GM04503 (cell line): ENCODE results near the gene CTAGE9.
"Not testable (repeated sequence)": the region's sequence is repeated elsewhere in the genome, so short reads cannot be mapped to it uniquely, and the experiment has no call there.

Source experiments
- DNase-seq: peaks from one replicate; pipeline ENCODE4 v3.0.0-alpha.2; 2012; ENCODE audit warnings: low read depth

CTAGE9 gene

GRCh38 chr6:131710917-131711316 lies at the start of gene CTAGE9:
Gene CTAGE9, minus strand, starts transcription at chr6:131711017. Its CDS starts 0 bp downstream, at chr6:131711017.
- DNase-seq, result not testable (repeated sequence)

GRCh38 chr6:131758920-131759319 lies 48.1 kb upstream of the CTAGE9 start:
- no peak for DNase-seq

GRCh38 chr6:131756039-131756438 lies 45.2 kb upstream of the CTAGE9 start:
- DNase-seq, result no peak

GRCh38 chr6:131755597-131755996 lies 44.8 kb upstream of the CTAGE9 start:
- peak; percentile 86 for DNase-seq

GRCh38 chr6:131754715-131755567 lies 44.1 kb upstream of the CTAGE9 start:
- DNase-seq, result no peak

- no peak for DNase-seq
Observed at GRCh38 chr6:131754088-131754487, 43.3 kb upstream of the CTAGE9 start.

- DNase-seq, result not testable (repeated sequence)
Observed at GRCh38 chr6:131751012-131751715, 40.3 kb upstream of the CTAGE9 start.

- no peak for DNase-seq
Observed at GRCh38 chr6:131749023-131749422, 38.2 kb upstream of the CTAGE9 start.

- no peak for DNase-seq
Observed at GRCh38 chr6:131747821-131748353, 37.1 kb upstream of the CTAGE9 start.

GRCh38 chr6:131745476-131745875 lies 34.7 kb upstream of the CTAGE9 start:
- DNase-seq, result no peak

GRCh38 chr6:131744432-131745287 lies 33.8 kb upstream of the CTAGE9 start:
- no peak for DNase-seq

- no peak for DNase-seq
Observed at GRCh38 chr6:131741688-131742393, 31.0 kb upstream of the CTAGE9 start.

GRCh38 chr6:131740161-131740560 lies 29.3 kb upstream of the CTAGE9 start:
- no peak for DNase-seq

GRCh38 chr6:131739136-131739535 lies 28.3 kb upstream of the CTAGE9 start:
- DNase-seq, result no peak

- no peak for DNase-seq
Observed at GRCh38 chr6:131736811-131737210, 26.0 kb upstream of the CTAGE9 start.

GRCh38 chr6:131736003-131736596 lies 25.3 kb upstream of the CTAGE9 start:
- DNase-seq, result no peak

GRCh38 chr6:131733376-131734016 lies 22.7 kb upstream of the CTAGE9 start:
- peak; percentile 44 for DNase-seq

- no peak for DNase-seq
Observed at GRCh38 chr6:131731224-131731623, 20.4 kb upstream of the CTAGE9 start.

- DNase-seq, result no peak
Observed at GRCh38 chr6:131730264-131730663, 19.4 kb upstream of the CTAGE9 start.

GRCh38 chr6:131729550-131729949 lies 18.7 kb upstream of the CTAGE9 start:
- DNase-seq, result no peak
